Loucy (cell line): ENCODE measurements around the gene PRR13.

Experiments
- EZH2phosphoT487 ChIP-seq: fragments of 200-600 bp; IDR thresholded peaks from 2 replicates; pipeline ENCODE4 v1.6.1; 2018; ENCODE audit warnings: antibody characterized with exemption, mild to moderate bottlenecking, moderate library complexity, borderline replicate concordance
- TF ChIP-seq, protein P1 (sequence below): fragments of 200-600 bp; sonication (generic); conservative IDR thresholded peaks from 2 replicates; pipeline ENCODE4 v1.5.1; 2014; ENCODE audit warnings: mild to moderate bottlenecking, antibody characterized with exemption, low read length

DNA sequence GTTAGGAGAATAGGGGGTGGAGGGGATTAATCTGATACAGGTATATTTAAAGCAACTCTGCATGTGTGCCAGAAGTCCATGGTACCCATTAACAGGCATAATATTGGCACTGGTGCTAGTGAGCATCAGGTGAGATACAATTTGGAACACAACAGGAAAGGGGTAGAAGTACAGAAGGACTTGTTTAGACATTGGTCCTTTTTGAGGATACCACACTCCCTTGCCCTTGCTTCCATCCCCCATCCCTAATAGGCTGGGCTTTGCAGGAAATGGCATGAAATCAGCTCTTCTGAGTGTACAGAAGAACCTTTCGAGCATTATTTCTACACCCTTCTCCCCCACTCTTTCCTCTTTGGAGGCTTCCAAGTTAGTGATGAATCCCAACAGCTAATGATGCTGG, 26.7 kb downstream of the PRR13 start:
- TF ChIP-seq EZH2phosphoT487 = no peak
- TF ChIP-seq, protein P1, sequence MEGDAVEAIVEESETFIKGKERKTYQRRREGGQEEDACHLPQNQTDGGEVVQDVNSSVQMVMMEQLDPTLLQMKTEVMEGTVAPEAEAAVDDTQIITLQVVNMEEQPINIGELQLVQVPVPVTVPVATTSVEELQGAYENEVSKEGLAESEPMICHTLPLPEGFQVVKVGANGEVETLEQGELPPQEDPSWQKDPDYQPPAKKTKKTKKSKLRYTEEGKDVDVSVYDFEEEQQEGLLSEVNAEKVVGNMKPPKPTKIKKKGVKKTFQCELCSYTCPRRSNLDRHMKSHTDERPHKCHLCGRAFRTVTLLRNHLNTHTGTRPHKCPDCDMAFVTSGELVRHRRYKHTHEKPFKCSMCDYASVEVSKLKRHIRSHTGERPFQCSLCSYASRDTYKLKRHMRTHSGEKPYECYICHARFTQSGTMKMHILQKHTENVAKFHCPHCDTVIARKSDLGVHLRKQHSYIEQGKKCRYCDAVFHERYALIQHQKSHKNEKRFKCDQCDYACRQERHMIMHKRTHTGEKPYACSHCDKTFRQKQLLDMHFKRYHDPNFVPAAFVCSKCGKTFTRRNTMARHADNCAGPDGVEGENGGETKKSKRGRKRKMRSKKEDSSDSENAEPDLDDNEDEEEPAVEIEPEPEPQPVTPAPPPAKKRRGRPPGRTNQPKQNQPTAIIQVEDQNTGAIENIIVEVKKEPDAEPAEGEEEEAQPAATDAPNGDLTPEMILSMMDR = no peak
